ENCODE measurements around the gene CXCR6. TPM values are rescaled to one million over a fixed set of nuclear protein-coding genes. Genes with fewer than 3 reads are reported as not detected.

Gene CXCR6
- total RNA-seq, 1 experiment from 2014 or later, result not detected

DNA sequence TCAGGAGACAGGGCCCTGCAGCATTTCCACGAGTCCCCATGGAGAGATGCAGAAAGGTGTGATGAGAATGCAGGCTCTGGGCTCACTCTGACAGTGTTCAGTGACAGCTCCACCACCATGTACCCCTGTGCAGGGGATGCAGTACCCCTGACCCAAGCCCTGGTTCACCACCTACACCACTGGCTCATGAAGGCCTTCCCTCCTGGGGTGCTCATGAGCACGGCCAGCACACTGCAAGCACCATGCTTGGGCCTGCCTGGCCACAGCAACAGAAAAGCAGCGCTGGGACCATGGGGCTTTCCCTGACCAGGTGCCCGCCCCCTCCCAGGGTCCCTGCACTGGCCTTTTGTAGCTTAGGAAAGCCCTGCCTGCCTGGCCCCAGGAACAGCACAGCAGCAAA is 6.2 kb downstream of the CXCR6 start:
- H3K36me3 Mint-ChIP-seq (ENCODE audit: insufficient read depth, unreplicated experiment), result no peaks in the 10 kb centered on the region
- BruUV-seq (replicated peaks), result no TSS peak
- H3K27ac Mint-ChIP-seq (ENCODE audit: unreplicated experiment), result no peak overlapping the region
- no peaks in the 10 kb centered on the region for H3K9me3 Mint-ChIP-seq (ENCODE audit: low read depth, unreplicated experiment)
- CTCF ChIA-PET, result no interaction called here
- H3K4me3 Mint-ChIP-seq (ENCODE audit: low read depth, unreplicated experiment), result no peak overlapping the region
- no peak for DNase-seq
- no peaks in the 10 kb centered on the region for H3K27me3 Mint-ChIP-seq (ENCODE audit: unreplicated experiment)
- TF ChIP-seq, protein P1, sequence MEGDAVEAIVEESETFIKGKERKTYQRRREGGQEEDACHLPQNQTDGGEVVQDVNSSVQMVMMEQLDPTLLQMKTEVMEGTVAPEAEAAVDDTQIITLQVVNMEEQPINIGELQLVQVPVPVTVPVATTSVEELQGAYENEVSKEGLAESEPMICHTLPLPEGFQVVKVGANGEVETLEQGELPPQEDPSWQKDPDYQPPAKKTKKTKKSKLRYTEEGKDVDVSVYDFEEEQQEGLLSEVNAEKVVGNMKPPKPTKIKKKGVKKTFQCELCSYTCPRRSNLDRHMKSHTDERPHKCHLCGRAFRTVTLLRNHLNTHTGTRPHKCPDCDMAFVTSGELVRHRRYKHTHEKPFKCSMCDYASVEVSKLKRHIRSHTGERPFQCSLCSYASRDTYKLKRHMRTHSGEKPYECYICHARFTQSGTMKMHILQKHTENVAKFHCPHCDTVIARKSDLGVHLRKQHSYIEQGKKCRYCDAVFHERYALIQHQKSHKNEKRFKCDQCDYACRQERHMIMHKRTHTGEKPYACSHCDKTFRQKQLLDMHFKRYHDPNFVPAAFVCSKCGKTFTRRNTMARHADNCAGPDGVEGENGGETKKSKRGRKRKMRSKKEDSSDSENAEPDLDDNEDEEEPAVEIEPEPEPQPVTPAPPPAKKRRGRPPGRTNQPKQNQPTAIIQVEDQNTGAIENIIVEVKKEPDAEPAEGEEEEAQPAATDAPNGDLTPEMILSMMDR (IDR thresholded peaks at IDR 0.05; ENCODE audit: unreplicated experiment), result no peak
- intact Hi-C loops (cut with micrococcal nuclease; ENCODE audit: unreplicated experiment), result no loop called here
- H3K4me1 Mint-ChIP-seq (ENCODE audit: low read depth, unreplicated experiment), result no peaks in the 10 kb centered on the region

DNA sequence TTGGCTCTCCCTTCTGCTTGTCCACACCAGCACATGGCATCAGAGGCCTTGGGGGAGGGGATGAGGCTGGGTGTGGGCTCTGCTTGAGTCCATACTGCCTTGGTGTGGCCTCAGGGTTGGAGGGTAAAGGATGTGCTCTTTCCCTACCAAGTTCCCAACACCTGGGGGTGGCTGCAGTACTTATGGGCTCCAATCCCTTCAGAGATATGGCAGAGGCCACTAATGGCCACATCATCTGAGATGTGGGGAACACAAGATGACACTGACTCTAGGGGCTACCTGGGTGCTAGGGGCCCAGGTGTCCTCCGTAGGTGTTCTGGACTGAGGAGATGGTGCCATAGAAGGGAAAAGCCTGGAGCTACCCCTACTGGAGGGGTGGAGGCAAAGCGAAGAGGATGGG is 6.9 kb downstream of the CXCR6 start:
- no peaks in the 10 kb centered on the region for H3K4me1 Mint-ChIP-seq (ENCODE audit: low read depth, unreplicated experiment)
- no peaks in the 10 kb centered on the region for H3K9me3 Mint-ChIP-seq (ENCODE audit: low read depth, unreplicated experiment)
- no peak overlapping the region for H3K27ac Mint-ChIP-seq (ENCODE audit: unreplicated experiment)
- DNase-seq, result no peak
- CTCF ChIA-PET, result no interaction called here
- TF ChIP-seq, protein P1 (IDR thresholded peaks at IDR 0.05; ENCODE audit: unreplicated experiment), result no peak
- BruUV-seq (replicated peaks), result no TSS peak
- no peaks in the 10 kb centered on the region for H3K27me3 Mint-ChIP-seq (ENCODE audit: unreplicated experiment)
- no peak overlapping the region for H3K4me3 Mint-ChIP-seq (ENCODE audit: low read depth, unreplicated experiment)
- H3K36me3 Mint-ChIP-seq (ENCODE audit: insufficient read depth, unreplicated experiment), result no peaks in the 10 kb centered on the region
- intact Hi-C loops (cut with micrococcal nuclease; ENCODE audit: unreplicated experiment), result no loop called here

DNA sequence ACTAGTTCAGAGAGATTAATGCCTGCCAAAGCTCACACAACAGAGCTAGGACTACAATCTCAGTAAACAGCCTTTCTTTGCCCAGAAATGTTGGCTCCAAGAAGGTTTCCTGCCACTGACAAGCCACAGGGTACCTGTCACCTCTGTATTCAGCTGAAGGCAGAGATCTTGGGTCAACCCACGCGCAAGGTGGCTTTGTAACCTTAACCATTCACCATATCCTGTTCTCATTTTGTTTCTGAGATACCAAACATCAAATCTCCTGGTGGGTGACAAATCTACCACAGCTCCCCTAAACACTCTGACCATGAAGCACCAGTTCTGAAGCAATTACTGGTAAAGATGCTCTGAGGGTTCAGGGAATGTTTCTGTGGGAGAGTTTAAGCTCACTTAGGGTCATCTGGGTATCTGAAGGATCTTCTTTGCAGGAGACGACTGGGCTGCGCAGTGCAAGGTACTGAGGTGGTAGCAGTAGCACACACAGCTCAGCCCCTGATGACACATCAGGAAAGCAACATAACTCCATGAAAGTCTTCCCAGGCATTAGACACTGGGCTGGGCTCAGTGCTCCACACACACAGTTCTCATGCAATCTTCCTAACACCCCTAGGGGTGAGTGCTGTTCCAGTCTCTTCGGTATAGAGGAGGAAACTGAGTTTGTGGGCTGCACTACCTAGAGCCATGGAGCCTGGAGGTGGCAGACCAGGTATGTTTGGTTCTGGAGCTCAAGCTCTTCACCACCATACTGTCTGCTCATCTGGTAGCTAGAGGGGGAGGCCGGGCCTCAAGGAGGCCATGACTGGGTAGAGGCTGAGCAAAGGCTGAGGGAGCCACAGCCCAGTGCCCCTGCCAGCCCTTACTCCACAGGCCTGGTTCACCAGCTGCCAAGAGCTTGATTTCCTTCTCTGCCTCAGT is 7.7 kb downstream of the CXCR6 start:
- TF ChIP-seq, protein P1 (IDR thresholded peaks at IDR 0.05; ENCODE audit: unreplicated experiment), result no peak
- Mint-ChIP-seq H3K27ac (ENCODE audit: unreplicated experiment) (no peak overlapping the region), H3K27me3 (ENCODE audit: unreplicated experiment) (no peaks in the 10 kb centered on the region), H3K4me3 (ENCODE audit: low read depth, unreplicated experiment) (no peak overlapping the region), H3K4me1 (ENCODE audit: low read depth, unreplicated experiment) (no peaks in the 10 kb centered on the region), H3K9me3 (ENCODE audit: low read depth, unreplicated experiment) (no peaks in the 10 kb centered on the region), H3K36me3 (ENCODE audit: insufficient read depth, unreplicated experiment) (no peaks in the 10 kb centered on the region)
- intact Hi-C loops (cut with micrococcal nuclease; ENCODE audit: unreplicated experiment), result no loop called here
- DNase-seq, result no peak
- BruUV-seq (replicated peaks), result no TSS peak
- CTCF ChIA-PET, result interaction anchor here (1.7 kb wide), 1 partner anchor 12 kb away, joined by 4 read pairs; no protein-coding TSS in a partner anchor

DNA sequence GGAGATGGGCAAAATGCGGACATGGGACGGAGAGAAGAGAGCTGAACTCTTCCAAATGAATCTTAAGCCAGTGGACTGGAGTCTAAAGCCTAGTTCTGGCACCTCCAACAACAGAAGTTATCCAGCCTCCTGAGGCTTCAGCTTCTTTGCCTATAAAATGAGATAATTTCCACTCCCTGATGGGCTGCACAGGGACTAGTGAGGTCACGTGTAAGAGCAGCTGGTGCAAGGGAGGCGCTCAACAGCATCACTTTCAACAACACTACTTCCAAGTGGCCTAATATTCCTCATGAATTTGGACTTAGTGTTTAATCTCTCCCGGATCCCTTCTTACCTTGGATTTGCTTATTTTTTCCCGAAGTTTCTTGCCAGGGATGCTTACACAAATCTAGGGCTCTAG is 8.7 kb downstream of the CXCR6 start:
- no peak for DNase-seq
- Mint-ChIP-seq H3K4me1 (ENCODE audit: low read depth, unreplicated experiment) (no peaks in the 10 kb centered on the region), H3K27me3 (ENCODE audit: unreplicated experiment) (no peaks in the 10 kb centered on the region), H3K27ac (ENCODE audit: unreplicated experiment) (no peak overlapping the region), H3K9me3 (ENCODE audit: low read depth, unreplicated experiment) (no peaks in the 10 kb centered on the region), H3K4me3 (ENCODE audit: low read depth, unreplicated experiment) (no peak overlapping the region), H3K36me3 (ENCODE audit: insufficient read depth, unreplicated experiment) (no peaks in the 10 kb centered on the region)
- intact Hi-C loops (cut with micrococcal nuclease; ENCODE audit: unreplicated experiment), result no loop called here
- CTCF ChIA-PET, result interaction anchor here (1.7 kb wide), 1 partner anchor 13 kb away, joined by 4 read pairs; no protein-coding TSS in a partner anchor
- TF ChIP-seq, protein P1 (IDR thresholded peaks at IDR 0.05; ENCODE audit: unreplicated experiment), result no peak
- BruUV-seq (replicated peaks), result no TSS peak
